Adipocyte (in vitro differentiated cells): ENCODE data around the gene PARD3.

Experiments
- DNase-seq: peaks from one replicate; pipeline ENCODE4 v3.0.0-alpha.2; 2015; ENCODE audit warnings: low read depth
- H3K27me3 ChIP-seq: replicated peaks from 2 replicates; pipeline ENCODE4 v1.7.0; 2013; ENCODE audit warnings: mild to moderate bottlenecking, low read length, moderate library complexity; ENCODE audit not compliant: control insufficient read depth, insufficient read depth
- H3K36me3 ChIP-seq: 2 replicates; pipeline ENCODE4 v1.7.0; 2013; ENCODE audit warnings: low read length, mild to moderate bottlenecking, moderate library complexity; ENCODE audit not compliant: control insufficient read depth, insufficient read depth, severe bottlenecking
- H3K4me1 ChIP-seq: 2 replicates; pipeline ENCODE4 v1.7.0; 2013; ENCODE audit warnings: mild to moderate bottlenecking, low read length, moderate library complexity; ENCODE audit not compliant: control insufficient read depth, insufficient read depth
- H3K4me3 ChIP-seq: 2 replicates; pipeline ENCODE4 v1.7.0; 2013; ENCODE audit warnings: mild to moderate bottlenecking, low read length, moderate library complexity
- H3K9ac ChIP-seq: 2 replicates; pipeline ENCODE4 v1.7.0; 2013; ENCODE audit warnings: mild to moderate bottlenecking, low read length, moderate library complexity
- H3K9me3 ChIP-seq: 2 replicates; pipeline ENCODE4 v1.7.0; 2013; ENCODE audit warnings: mild to moderate bottlenecking, low read length, moderate library complexity; ENCODE audit not compliant: control insufficient read depth

The PARD3 gene

GRCh38 chr10:34488476-34489130 lies 326.5 kb downstream of the PARD3 start:
- no peak overlapping the region for H3K9ac ChIP-seq
- no peaks in the 10 kb centered on the region for H3K9me3 ChIP-seq
- H3K27me3 ChIP-seq, result no peaks in the 10 kb centered on the region
- H3K4me3 ChIP-seq, result no peak overlapping the region
- H3K36me3 ChIP-seq, result no peaks in the 10 kb centered on the region
- peaks cover 21% of the 10 kb centered on the region for H3K4me1 ChIP-seq
- DNase-seq, result no peak

- no peak overlapping the region for H3K4me3 ChIP-seq
- no peaks in the 10 kb centered on the region for H3K27me3 ChIP-seq
- no peaks in the 10 kb centered on the region for H3K9me3 ChIP-seq
- H3K9ac ChIP-seq, result no peak overlapping the region
- no peak for DNase-seq
- peaks cover 13% of the 10 kb centered on the region for H3K4me1 ChIP-seq
- no peaks in the 10 kb centered on the region for H3K36me3 ChIP-seq
Measured at GRCh38 chr10:34486008-34486407, 329.1 kb downstream of the PARD3 start.

DNA sequence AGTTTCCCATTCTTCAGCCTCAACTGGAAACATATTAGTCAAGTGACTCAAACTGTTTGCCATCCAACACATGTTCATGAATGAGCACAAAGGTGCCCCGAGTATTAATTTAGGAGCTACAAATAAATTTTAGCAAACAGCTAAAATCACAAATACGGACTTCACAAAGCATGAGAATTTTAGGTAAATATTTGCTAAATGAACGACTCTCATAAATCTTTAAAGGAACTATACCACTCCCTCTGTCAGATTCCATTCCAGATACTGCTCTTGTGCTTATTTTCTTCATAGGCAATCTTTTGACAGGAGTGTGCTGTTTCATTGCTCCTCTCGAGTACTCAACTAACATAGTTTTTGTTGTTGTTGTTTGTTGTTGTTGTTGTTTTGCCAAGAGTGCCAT lies 330.9 kb downstream of the PARD3 start:
- H3K36me3 ChIP-seq, result no peaks in the 10 kb centered on the region
- no peak overlapping the region for H3K9ac ChIP-seq
- H3K9me3 ChIP-seq, result no peaks in the 10 kb centered on the region
- DNase-seq, result no peak
- no peak overlapping the region for H3K4me3 ChIP-seq
- no peaks in the 10 kb centered on the region for H3K27me3 ChIP-seq
- H3K4me1 ChIP-seq, result no peaks in the 10 kb centered on the region

DNA sequence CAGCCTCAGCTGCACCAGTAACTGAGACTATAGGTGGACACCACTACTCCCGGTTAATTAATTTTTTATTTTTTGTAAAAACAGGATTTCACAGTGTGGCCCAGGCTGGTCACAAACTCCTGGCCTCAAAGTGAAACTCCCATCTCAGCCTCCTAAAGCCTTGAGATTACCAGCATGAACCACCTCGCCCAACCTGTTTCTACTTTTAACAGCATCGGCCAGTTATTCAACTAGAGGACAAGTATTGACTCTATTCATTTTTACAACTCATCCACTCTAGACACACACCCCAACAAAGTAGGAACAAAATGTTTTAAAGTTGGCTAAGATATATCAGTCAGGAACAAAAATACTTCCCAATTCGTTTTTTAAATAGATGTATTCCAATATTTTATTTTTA lies 334.8 kb downstream of the PARD3 start:
- H3K4me1 ChIP-seq, result peaks cover 4% of the 10 kb centered on the region
- H3K36me3 ChIP-seq, result no peaks in the 10 kb centered on the region
- H3K9ac ChIP-seq, result no peak overlapping the region
- DNase-seq, result no peak
- H3K9me3 ChIP-seq, result no peaks in the 10 kb centered on the region
- no peaks in the 10 kb centered on the region for H3K27me3 ChIP-seq
- no peak overlapping the region for H3K4me3 ChIP-seq

GRCh38 chr10:34479520-34480179 lies 335.4 kb downstream of the PARD3 start:
- H3K9me3 ChIP-seq, result no peaks in the 10 kb centered on the region
- no peak overlapping the region for H3K9ac ChIP-seq
- H3K4me3 ChIP-seq, result no peak overlapping the region
- H3K36me3 ChIP-seq, result no peaks in the 10 kb centered on the region
- no peak for DNase-seq
- H3K4me1 ChIP-seq, result peaks cover 11% of the 10 kb centered on the region
- no peaks in the 10 kb centered on the region for H3K27me3 ChIP-seq

DNA sequence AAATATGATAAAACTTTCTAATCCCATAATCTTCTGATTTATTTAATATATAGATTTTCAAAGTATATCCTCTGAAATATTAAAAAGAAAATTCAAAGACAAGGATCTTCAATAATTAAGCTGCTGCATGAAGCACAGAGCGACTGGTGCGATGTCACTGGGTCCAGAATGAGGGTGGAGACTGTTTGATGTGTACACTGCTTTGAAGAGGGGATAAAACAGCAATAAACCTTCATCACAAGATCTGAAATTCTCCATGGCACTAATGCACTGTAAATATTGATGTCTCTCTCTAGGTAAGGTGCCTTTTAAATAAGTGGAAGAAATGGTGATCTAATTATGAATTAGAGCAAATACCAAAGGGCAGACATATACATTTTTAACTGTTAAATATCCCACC lies 337.8 kb downstream of the PARD3 start:
- no peaks in the 10 kb centered on the region for H3K27me3 ChIP-seq
- DNase-seq, result no peak
- no peak overlapping the region for H3K9ac ChIP-seq
- H3K9me3 ChIP-seq, result no peaks in the 10 kb centered on the region
- no peak overlapping the region for H3K4me3 ChIP-seq
- H3K36me3 ChIP-seq, result no peaks in the 10 kb centered on the region
- peaks cover 14% of the 10 kb centered on the region for H3K4me1 ChIP-seq

- H3K27me3 ChIP-seq, result no peaks in the 10 kb centered on the region
- H3K9me3 ChIP-seq, result no peaks in the 10 kb centered on the region
Measured at GRCh38 chr10:34476608-34477007, 338.5 kb downstream of the PARD3 start.

GRCh38 chr10:34475786-34476185 lies 339.3 kb downstream of the PARD3 start:
- H3K9ac ChIP-seq, result no peak overlapping the region
- no peak overlapping the region for H3K4me3 ChIP-seq
- H3K9me3 ChIP-seq, result no peaks in the 10 kb centered on the region
- H3K36me3 ChIP-seq, result no peaks in the 10 kb centered on the region
- peaks cover 14% of the 10 kb centered on the region for H3K4me1 ChIP-seq
- peak; percentile 5 for DNase-seq
- H3K27me3 ChIP-seq, result no peaks in the 10 kb centered on the region

More at GRCh38 chr10:34476608-34477007, 338.5 kb downstream of the PARD3 start:
- H3K4me1 ChIP-seq, result peaks cover 14% of the 10 kb centered on the region
- DNase-seq, result no peak
- H3K9ac ChIP-seq, result no peak overlapping the region
- no peak overlapping the region for H3K4me3 ChIP-seq
- no peaks in the 10 kb centered on the region for H3K36me3 ChIP-seq

DNA sequence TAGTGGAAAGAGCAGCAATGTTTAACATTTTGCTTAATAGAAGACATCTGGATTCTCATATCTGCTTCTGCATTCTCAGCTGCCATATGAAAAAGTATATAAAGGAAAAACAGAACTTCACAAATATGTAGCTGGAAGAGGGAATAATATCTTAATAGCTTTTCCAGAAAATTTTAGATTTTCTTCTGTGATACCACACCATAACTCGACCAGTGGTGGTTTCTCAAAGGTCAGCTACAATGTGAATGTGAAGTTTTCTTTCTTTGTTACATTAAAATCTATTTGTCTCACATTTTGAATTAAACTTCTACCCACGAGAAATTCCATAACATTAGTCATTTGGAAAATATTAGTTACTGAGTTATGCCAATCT lies 339.8 kb downstream of the PARD3 start:
- Histone ChIP-seq H3K36me3 (no peaks in the 10 kb centered on the region), H3K4me3 (no peak overlapping the region), H3K9me3 (no peaks in the 10 kb centered on the region), H3K4me1 (peaks cover 14% of the 10 kb centered on the region), H3K27me3 (no peaks in the 10 kb centered on the region), H3K9ac (no peak overlapping the region)
- peak; percentile 49 for DNase-seq

DNA sequence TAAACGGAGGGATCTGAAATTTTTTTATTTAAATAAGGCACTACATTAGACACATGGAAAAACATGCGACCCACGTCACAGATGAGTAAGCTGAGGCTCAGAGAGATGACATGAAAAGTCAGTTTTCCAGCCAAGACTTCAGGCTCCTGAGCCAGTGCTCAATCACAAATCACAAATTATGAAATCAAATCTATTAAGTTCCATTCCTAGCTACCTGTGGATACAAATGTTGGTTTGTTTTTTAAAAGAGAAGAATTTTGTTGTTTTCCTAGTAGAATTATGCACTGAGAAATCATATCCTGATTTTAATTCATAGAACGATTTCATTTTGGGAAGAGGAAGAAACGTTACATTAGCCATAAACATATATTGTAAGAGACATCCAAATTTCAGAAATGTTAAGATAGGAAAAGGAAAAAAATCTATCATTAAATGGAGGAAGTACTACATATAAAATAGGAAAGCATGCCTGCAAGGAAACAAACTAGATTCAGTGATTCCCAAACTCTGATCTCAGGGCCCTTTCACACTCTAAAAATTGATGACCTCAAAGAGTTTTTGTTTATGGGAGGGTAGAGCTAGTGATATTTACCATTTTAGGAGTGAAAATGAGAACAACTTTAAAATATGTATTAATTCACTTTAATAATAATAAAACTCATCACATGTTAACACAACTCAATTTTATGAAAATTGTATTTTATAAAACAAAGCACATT lies 340.4 kb downstream of the PARD3 start:
- peaks cover 14% of the 10 kb centered on the region for H3K4me1 ChIP-seq

GRCh38 chr10:34474009-34474376 lies 341.1 kb downstream of the PARD3 start:
- peaks cover 14% of the 10 kb centered on the region for H3K4me1 ChIP-seq
- H3K27me3 ChIP-seq, result no peaks in the 10 kb centered on the region
- H3K9ac ChIP-seq, result no peak overlapping the region
- H3K9me3 ChIP-seq, result no peaks in the 10 kb centered on the region
- H3K36me3 ChIP-seq, result no peaks in the 10 kb centered on the region
- H3K4me3 ChIP-seq, result no peak overlapping the region
- peak; percentile 65 for DNase-seq

More for the DNA sequence above, 340.4 kb downstream of the PARD3 start:
- no peaks in the 10 kb centered on the region for H3K27me3 ChIP-seq
- no peak overlapping the region for H3K4me3 ChIP-seq
- H3K36me3 ChIP-seq, result no peaks in the 10 kb centered on the region
- H3K9ac ChIP-seq, result no peak overlapping the region
- DNase-seq, result no peak
- H3K9me3 ChIP-seq, result no peaks in the 10 kb centered on the region
